ENCODE measurements around the gene MRAP. TPM values are rescaled to one million over a fixed set of nuclear protein-coding genes. Genes with fewer than 3 reads are reported as not detected.
"Not testable (repeated sequence)": the region's sequence is repeated elsewhere in the genome, so short reads cannot be mapped to it uniquely, and the experiment has no call there.

MRAP gene
- total and polyA plus RNA-seq, 12 donors, result 13.4 to 769 (median 105) TPM

DNA sequence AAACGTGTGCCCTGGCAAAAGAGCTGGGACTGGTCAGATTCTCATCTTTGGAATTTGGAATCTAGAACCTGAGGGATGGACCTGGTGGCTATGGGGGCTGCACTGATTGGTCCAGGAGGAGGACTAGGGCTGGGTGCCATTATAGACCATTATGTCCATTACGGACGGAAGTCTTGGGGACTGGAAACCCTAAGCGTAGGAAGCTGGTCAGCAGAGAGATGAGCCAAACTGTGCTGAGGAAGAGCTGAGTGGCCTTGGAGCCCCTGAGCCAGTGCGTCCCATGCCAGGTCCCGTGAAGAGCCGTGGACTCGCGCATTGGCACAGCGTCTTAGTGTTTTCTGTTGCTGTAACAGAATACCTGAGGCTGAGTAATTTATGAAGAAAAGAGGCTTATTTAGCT, 10.0 kb downstream of the MRAP start:
- intact Hi-C loops (cut with DNase I), result no loop called here
- DNase-seq, result peak in 5 of 7 donors; percentile 44 to 71 (median 63)
- Histone ChIP-seq H3K9me3 (replicated peaks in 1 of 3) (no peaks in the 10 kb centered on the region), H3K36me3 (replicated peaks in 1 of 2) (peaks cover 0 to 17% of the 10 kb centered on the region in 2 donors), H3K27me3 (no peaks in the 10 kb centered on the region), H3K4me3 (no peak overlapping the region), H3K27ac (peak overlapping the region in 2 of 5 donors; percentile 36 to 56), H3K4me1 (replicated peaks in 1 of 2) (peaks cover 6 to 7% of the 10 kb centered on the region in 2 donors)
- 58 to 70% (median 69%) methylated on average over 10 of the region's 10 CpGs for WGBS, 4 donors
- TF ChIP-seq, protein P1, sequence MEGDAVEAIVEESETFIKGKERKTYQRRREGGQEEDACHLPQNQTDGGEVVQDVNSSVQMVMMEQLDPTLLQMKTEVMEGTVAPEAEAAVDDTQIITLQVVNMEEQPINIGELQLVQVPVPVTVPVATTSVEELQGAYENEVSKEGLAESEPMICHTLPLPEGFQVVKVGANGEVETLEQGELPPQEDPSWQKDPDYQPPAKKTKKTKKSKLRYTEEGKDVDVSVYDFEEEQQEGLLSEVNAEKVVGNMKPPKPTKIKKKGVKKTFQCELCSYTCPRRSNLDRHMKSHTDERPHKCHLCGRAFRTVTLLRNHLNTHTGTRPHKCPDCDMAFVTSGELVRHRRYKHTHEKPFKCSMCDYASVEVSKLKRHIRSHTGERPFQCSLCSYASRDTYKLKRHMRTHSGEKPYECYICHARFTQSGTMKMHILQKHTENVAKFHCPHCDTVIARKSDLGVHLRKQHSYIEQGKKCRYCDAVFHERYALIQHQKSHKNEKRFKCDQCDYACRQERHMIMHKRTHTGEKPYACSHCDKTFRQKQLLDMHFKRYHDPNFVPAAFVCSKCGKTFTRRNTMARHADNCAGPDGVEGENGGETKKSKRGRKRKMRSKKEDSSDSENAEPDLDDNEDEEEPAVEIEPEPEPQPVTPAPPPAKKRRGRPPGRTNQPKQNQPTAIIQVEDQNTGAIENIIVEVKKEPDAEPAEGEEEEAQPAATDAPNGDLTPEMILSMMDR (IDR thresholded peaks at IDR 0.05), result no peak
- no peak for TF ChIP-seq POLR2A (IDR thresholded peaks at IDR 0.05)

DNA sequence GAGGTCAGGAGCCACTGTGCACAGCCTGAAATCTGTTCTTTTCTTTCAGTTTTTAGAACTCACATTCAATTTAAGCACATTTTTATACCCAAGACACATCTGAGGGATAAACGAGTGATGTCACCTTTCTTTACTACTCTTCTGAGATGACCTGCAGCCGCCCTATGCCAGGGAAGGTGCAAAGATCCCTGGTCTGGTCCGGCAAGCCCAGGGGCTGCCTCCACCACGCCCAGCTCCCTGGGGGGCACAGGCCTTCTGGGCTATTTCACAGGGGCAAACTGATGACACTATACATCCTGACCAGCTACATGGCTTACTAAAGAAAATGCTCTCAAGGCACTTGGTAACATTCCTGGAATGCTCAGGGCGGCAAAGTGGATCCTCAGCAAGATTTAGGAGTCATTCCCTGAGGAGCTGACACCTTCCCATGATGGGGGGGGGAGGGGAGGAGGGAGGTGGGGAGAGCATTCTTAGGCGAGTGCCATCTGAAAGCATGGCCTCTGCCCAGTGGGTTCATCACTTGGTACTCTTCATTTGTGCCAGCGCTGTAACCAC, 11.3 kb downstream of the MRAP start:
- H3K36me3 ChIP-seq (replicated peaks in 1 of 2), result peaks cover 0 to 29% of the 10 kb centered on the region in 2 donors
- H3K27ac ChIP-seq, result no peak overlapping the region
- H3K4me1 ChIP-seq (replicated peaks in 1 of 2), result peaks cover 6 to 7% of the 10 kb centered on the region in 2 donors
- H3K4me3 ChIP-seq, result no peak overlapping the region
- intact Hi-C loops (cut with DNase I), result no loop called here
- H3K27me3 ChIP-seq, result no peaks in the 10 kb centered on the region
- DNase-seq, result peak in 1 of 7 donors; percentile 35
- no peak for TF ChIP-seq POLR2A (IDR thresholded peaks at IDR 0.05)
- TF ChIP-seq, protein P1 (IDR thresholded peaks at IDR 0.05), result no peak
- H3K9me3 ChIP-seq (replicated peaks in 1 of 3), result no peaks in the 10 kb centered on the region
- 88 to 93% (median 91%) methylated on average over 7 of the region's 7 CpGs for WGBS, 4 donors

DNA sequence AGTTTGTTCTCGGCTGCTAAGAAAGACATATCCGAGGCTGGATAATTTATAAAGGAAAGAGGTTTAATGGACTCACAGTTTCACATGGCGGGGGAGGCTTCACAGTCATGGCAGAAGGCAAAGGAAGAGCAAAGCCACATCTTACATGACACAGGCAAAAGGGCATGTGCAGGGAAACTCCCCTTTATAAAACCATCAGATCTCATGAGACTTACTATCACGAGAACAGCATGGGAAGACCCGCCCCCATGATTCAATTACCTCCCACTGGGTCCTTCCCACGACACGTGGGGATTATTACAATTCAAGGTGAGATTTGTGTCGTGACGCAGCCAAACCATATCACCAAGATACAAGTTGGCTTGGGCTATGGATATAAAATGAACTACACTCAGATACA, 12.3 kb downstream of the MRAP start:
- H3K4me3 ChIP-seq; H3K27me3 ChIP-seq; H3K27ac ChIP-seq; H3K4me1 ChIP-seq (replicated peaks in 1 of 2); H3K9me3 ChIP-seq (replicated peaks in 1 of 3); intact Hi-C loops (cut with DNase I): not testable (repeated sequence)
- H3K36me3 ChIP-seq (replicated peaks in 1 of 2), result peaks cover 0 to 39% of the 10 kb centered on the region in 2 donors
- DNase-seq, result peak in 1 of 7 donors; percentile 33
- WGBS, 4 donors, result 92 to 98% (median 93%) methylated on average over 9 of the region's 9 CpGs

DNA sequence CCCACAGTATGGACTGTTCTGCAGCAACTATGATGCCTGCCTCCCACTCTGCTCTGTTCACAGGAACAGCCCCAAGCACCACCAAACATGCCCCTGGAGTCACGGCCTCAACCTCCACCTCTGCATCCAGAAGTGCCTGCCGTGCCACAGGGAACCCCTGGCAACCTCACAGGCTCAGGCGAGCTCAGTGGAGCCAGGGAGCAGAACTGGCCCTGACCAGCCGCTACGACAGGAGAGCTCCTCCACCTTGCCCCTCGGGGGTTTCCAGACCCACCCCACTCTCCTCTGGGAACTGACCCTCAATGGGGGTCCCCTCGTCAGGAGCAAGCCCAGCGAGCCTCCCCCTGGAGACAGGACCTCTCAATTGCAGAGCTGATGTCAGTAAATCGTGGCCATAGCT, 13.0 kb downstream of the MRAP start:
- H3K27ac ChIP-seq, result no peak overlapping the region
- H3K27me3 ChIP-seq, result no peaks in the 10 kb centered on the region
- no peaks in the 10 kb centered on the region for H3K9me3 ChIP-seq (replicated peaks in 1 of 3)
- H3K4me3 ChIP-seq, result no peak overlapping the region
- intact Hi-C loops (cut with DNase I), result no loop called here
- 92 to 95% (median 92%) methylated on average over 4 to 9 of the region's 9 CpGs; no CpG with 5 or more reads in 1 of the 4 donors for WGBS, 4 donors
- H3K4me1 ChIP-seq (replicated peaks in 1 of 2), result peaks cover 6 to 7% of the 10 kb centered on the region in 2 donors
- TF ChIP-seq, protein P1 (IDR thresholded peaks at IDR 0.05), result no peak
- no peak for TF ChIP-seq POLR2A (IDR thresholded peaks at IDR 0.05)
- peak in 2 of 7 donors; percentile 11 to 39 for DNase-seq
- H3K36me3 ChIP-seq (replicated peaks in 1 of 2), result peaks cover 0 to 46% of the 10 kb centered on the region in 2 donors

DNA sequence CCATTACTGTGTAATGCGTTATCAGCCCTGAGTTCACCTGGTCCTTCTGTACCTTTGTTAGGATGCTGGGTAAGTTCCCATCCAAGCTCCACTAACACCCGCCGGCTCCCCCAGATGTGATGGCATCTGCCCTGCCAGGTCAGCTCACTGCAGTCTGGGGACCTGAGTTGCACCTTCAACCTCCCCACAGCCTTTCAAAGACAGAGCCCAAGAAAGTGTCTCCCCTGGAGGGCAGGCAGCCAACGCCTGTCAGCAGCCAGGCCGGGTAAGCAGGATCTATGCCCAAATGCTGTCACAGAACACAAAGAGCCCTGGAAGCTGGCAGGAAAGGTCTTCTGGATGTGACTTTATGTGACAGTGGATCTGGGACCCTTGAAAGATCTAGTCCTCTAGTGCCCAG, 13.7 kb downstream of the MRAP start:
- H3K4me3 ChIP-seq, result no peak overlapping the region
- intact Hi-C loops (cut with DNase I), result no loop called here
- H3K27me3 ChIP-seq, result no peaks in the 10 kb centered on the region
- peaks cover 6 to 7% of the 10 kb centered on the region in 2 donors for H3K4me1 ChIP-seq (replicated peaks in 1 of 2)
- peaks cover 0 to 53% of the 10 kb centered on the region in 2 donors for H3K36me3 ChIP-seq (replicated peaks in 1 of 2)
- WGBS, 4 donors, result 81 to 86% (median 84%) methylated on average over 5 of the region's 5 CpGs
- H3K9me3 ChIP-seq (replicated peaks in 1 of 3), result no peaks in the 10 kb centered on the region
- TF ChIP-seq POLR2A (IDR thresholded peaks at IDR 0.05), result no peak
- TF ChIP-seq, protein P1 (IDR thresholded peaks at IDR 0.05), result no peak
- DNase-seq, result peak in 2 of 7 donors; percentile 12 to 50
- no peak overlapping the region for H3K27ac ChIP-seq

Data from adrenal gland (tissue), 12 donors.